Chondrocyte (in vitro differentiated cells): Measurements from ENCODE around the gene TRIM14. TPM values are rescaled to one million over a fixed set of nuclear protein-coding genes. Genes with fewer than 3 reads are reported as not detected.

Experiments
- DNase-seq: peaks from one replicate; pipeline ENCODE4 v3.0.0; 2021; ENCODE audit warnings: mixed read lengths, low spot score
- H3K27ac Mint-ChIP-seq: one replicate; pipeline ENCODE4 v1.8.0; 2021; ENCODE audit warnings: mild to moderate bottlenecking, moderate library complexity, mixed read lengths; ENCODE audit not compliant: unreplicated experiment
- H3K27me3 Mint-ChIP-seq: 2 replicates; pipeline ENCODE4 v1.8.0; 2021; ENCODE audit warnings: low read depth, mixed read lengths
- H3K36me3 Mint-ChIP-seq: 2 replicates; pipeline ENCODE4 v1.8.0; 2021; ENCODE audit warnings: low read depth, mixed read lengths
- H3K4me1 Mint-ChIP-seq: 2 replicates; pipeline ENCODE4 v1.8.0; 2021; ENCODE audit warnings: low read depth, mild to moderate bottlenecking, mixed read lengths
- H3K4me3 Mint-ChIP-seq: one replicate; pipeline ENCODE4 v1.8.0; 2021; ENCODE audit warnings: mild to moderate bottlenecking, moderate library complexity, mixed read lengths; ENCODE audit not compliant: unreplicated experiment
- H3K9me3 Mint-ChIP-seq: 2 replicates; pipeline ENCODE4 v1.8.0; 2021; ENCODE audit warnings: low read depth, mixed read lengths
- CTCF ChIP-seq: fragments of 200-600 bp; sonication (generic); IDR thresholded peaks from 2 replicates; pipeline ENCODE4 v1.5.0; 2021; ENCODE audit warnings: antibody characterized with exemption, mild to moderate bottlenecking, moderate library complexity
- total RNA-seq: library from RNA; stranded (reverse); gene quantifications from 3 replicates; pipeline ENCODE4 v1.2.1, GENCODE V29; 2021

The TRIM14 gene
- total RNA-seq, 1 donor from 2014 or later: 1.1 TPM

GRCh38 chr9:98057138-98057799, 61.8 kb downstream of the TRIM14 start:
- DNase-seq: no peak
- Mint-ChIP-seq H3K4me3 (peak overlapping the region; percentile 100), H3K36me3 (peaks cover 9% of the 10 kb centered on the region), H3K27ac (peak overlapping the region; percentile 100), H3K4me1 (peaks cover 19% of the 10 kb centered on the region), H3K27me3 (no peaks in the 10 kb centered on the region), H3K9me3 (no peaks in the 10 kb centered on the region)
- peak; percentile 7 for TF ChIP-seq CTCF

DNA sequence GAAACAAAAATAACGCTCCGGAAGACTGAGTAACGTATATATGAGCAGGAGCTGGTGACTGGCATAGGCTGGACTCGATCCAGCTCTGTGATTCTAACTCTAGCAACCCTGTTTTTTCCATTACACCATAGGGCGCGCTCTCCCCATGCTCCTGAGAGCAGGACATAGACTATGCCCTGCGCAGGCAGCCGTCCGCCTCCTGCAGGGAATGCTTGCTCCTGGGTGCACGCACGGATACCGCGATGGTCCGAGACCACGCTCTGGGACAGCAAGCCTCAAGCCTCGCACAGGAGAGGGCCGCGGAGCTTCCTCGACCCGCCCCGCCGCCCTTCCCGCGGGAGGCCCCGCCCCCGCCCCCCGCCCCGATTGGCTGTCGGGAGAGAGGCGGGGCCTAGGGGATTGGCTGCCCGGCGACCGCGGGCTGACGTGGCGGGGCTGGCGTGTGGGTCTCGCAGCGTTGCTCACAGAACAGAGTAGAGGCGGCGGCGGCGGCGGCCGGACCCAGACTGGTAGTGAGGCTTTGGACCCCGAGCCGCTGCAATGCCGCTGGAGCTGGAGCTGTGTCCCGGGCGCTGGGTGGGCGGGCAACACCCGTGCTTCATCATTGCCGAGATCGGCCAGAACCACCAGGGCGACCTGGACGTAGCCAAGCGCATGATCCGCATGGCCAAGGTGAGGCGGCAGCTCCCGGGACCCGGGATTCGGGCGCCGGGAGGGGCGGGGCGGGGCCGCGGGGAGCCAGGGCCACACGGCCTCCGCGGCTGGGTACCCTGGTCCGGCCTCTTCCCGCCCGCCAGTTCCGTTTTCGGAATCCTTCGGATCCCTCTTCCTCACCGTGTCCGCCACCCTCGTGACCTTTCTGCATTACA, 62.5 kb downstream of the TRIM14 start, which contains the start of gene NANS:
NANS (plus strand) TSS at position 464 of the 869 bp plus-strand sequence; CDS start at position 541, 77 bp downstream.
- no peaks in the 10 kb centered on the region for H3K9me3 Mint-ChIP-seq
- peak within 1 kb of the TSS; percentile 100 for H3K27ac Mint-ChIP-seq
- DNase-seq: peak; percentile 97
- H3K4me1 Mint-ChIP-seq: peaks cover 17% of the 10 kb centered on the region
- peak within 1 kb of the TSS; percentile 100 for H3K4me3 Mint-ChIP-seq
- H3K36me3 Mint-ChIP-seq: peaks cover 7% of the 10 kb centered on the region
- no peaks in the 10 kb centered on the region for H3K27me3 Mint-ChIP-seq
- peak; percentile 43 for TF ChIP-seq CTCF

GRCh38 chr9:98054376-98054951, 64.6 kb downstream of the TRIM14 start:
- no peak for DNase-seq
- no peak for TF ChIP-seq CTCF
- Mint-ChIP-seq H3K36me3 (peaks cover 2% of the 10 kb centered on the region), H3K4me1 (peaks cover 14% of the 10 kb centered on the region), H3K27me3 (no peaks in the 10 kb centered on the region), H3K27ac (no peak overlapping the region), H3K4me3 (no peak overlapping the region), H3K9me3 (no peaks in the 10 kb centered on the region)

DNA sequence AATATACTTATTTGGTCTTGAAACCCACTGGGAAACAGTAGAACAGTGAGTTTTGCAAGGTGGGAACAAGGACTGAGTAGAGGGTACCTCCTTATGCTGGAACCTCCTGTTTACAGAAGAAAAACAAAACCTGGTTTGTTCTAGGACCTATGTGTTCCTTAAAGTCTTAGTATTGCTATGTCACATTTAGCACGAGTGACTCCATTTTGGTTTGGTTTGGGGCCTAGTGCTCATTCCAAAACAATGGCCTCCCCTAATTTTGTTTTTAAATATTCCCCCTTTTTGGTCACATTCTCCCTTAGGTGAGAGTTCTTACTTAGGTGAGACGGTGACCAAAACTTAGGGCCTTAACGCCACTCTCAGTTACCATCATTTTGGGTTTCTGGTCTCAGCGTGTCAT, 68.7 kb downstream of the TRIM14 start:
- Mint-ChIP-seq H3K27me3 (no peaks in the 10 kb centered on the region), H3K27ac (no peak overlapping the region), H3K4me3 (no peak overlapping the region), H3K4me1 (no peaks in the 10 kb centered on the region), H3K36me3 (no peaks in the 10 kb centered on the region), H3K9me3 (no peaks in the 10 kb centered on the region)
- no peak for TF ChIP-seq CTCF
- no peak for DNase-seq
